ENCODE measurements around the gene TRIM47. TPM values are rescaled to one million over a fixed set of nuclear protein-coding genes. Genes with fewer than 3 reads are reported as not detected.

TRIM47 gene
- total RNA-seq, 1 experiment from 2014 or later = 6.9 TPM

DNA sequence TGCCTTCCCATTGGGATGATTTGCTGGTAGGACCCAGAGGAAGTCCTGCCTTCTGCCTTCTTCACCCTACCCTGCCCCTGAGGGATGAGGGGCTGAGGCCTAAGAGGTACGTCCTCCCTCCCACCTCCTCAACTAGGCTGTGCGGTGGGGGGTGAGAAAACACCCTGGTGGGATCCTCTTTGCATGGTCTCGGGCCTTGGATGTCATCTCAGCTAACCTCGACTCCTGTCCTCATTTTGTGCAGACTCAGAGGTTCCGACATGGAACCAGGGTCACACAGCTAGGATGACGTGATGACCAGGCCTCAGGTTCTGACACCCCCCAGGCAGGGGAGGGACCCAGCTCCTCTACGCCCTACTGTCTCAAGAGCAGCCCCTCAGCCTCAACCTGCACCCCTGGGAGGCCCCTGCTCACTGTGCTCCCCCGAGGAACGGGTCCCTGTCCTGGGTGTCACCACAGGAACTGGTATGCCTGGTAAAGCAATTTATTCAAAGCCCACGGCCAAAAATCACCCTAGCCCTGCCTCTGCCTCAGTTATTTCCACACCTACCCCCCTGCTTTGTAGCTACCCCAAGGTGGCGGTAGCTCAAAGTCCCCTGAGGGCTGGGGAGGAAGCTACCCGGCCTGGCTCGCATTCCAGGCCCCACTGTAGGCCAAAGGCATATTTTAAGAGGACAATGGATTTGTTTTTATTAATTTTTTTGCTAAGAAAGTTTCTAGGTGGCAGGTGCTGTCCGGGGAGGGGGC, 51.6 kb downstream of the TRIM47 start:
- no peak overlapping the region for H3K27ac ChIP-seq (ENCODE audit: insufficient read length, low read depth, low read length)
- no peaks in the 10 kb centered on the region for H3K27me3 ChIP-seq (ENCODE audit: insufficient read depth, low read length)
- H2BK20ac ChIP-seq (ENCODE audit: low read depth, low read length, poor library complexity, severe bottlenecking) = no peak overlapping the region
- H4K20me1 ChIP-seq (ENCODE audit: control insufficient read depth, insufficient read depth, insufficient read length) = no peaks in the 10 kb centered on the region
- TF ChIP-seq, protein P1, sequence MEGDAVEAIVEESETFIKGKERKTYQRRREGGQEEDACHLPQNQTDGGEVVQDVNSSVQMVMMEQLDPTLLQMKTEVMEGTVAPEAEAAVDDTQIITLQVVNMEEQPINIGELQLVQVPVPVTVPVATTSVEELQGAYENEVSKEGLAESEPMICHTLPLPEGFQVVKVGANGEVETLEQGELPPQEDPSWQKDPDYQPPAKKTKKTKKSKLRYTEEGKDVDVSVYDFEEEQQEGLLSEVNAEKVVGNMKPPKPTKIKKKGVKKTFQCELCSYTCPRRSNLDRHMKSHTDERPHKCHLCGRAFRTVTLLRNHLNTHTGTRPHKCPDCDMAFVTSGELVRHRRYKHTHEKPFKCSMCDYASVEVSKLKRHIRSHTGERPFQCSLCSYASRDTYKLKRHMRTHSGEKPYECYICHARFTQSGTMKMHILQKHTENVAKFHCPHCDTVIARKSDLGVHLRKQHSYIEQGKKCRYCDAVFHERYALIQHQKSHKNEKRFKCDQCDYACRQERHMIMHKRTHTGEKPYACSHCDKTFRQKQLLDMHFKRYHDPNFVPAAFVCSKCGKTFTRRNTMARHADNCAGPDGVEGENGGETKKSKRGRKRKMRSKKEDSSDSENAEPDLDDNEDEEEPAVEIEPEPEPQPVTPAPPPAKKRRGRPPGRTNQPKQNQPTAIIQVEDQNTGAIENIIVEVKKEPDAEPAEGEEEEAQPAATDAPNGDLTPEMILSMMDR (conservative IDR thresholded peaks at IDR 0.05) = no peak
- no peak overlapping the region for H3K9ac ChIP-seq (ENCODE audit: extremely low read depth, insufficient read length, low read length)
- Mint-ChIP-seq H3K4me1 (peaks cover 16 to 22% of the 10 kb centered on the region in 2 experiments), H3K4me3 (no peak overlapping the region), H3K36me3 (ENCODE audit: insufficient read depth in 1 of 3, low read depth in 3 of 3) (peaks cover 0 to 22% (median 22%) of the 10 kb centered on the region in 3 experiments; a peak in 6 of 7 replicates), H3K27me3 (ENCODE audit: low read depth) (no peaks in the 10 kb centered on the region), H3K27ac (peak overlapping the region; percentile 23 to 85 (median 78); a peak in 3 of 7 replicates), H3K9me3 (no peaks in the 10 kb centered on the region)
- H4K91ac ChIP-seq (ENCODE audit: insufficient read length, low read depth, low read length) = no peak overlapping the region
- H4K8ac ChIP-seq (replicated peaks; ENCODE audit: insufficient read length, low read depth, low read length) = no peak overlapping the region
- H3K23ac ChIP-seq (ENCODE audit: insufficient read length, low read depth, low read length) = no peak overlapping the region
- no peaks in the 10 kb centered on the region; the same call in 1 of the 2 replicates for H3K4me1 ChIP-seq (ENCODE audit: insufficient read depth, low read length)
- H3T11ph ChIP-seq (ENCODE audit: low read length) = no peak overlapping the region
- H2AK5ac ChIP-seq (ENCODE audit: insufficient read length, low read length) = no peak overlapping the region
- H3K79me1 ChIP-seq (ENCODE audit: insufficient read depth, low read depth, low read length, poor library complexity, severe bottlenecking) = no peaks in the 10 kb centered on the region
- H2BK120ac ChIP-seq (ENCODE audit: low read depth, low read length, poor library complexity, severe bottlenecking) = no peak overlapping the region
- H3K56ac ChIP-seq (ENCODE audit: insufficient read length, low read depth, low read length) = no peak overlapping the region
- H3K4me2 ChIP-seq (ENCODE audit: insufficient read depth, insufficient read length, low read length) = no peak overlapping the region
- no peak overlapping the region for H4K5ac ChIP-seq (ENCODE audit: insufficient read length, low read depth, low read length)
- no peak for DNase-seq
- no peak overlapping the region for H2BK5ac ChIP-seq (ENCODE audit: insufficient read length, low read length)
- no peak overlapping the region for H3K18ac ChIP-seq (ENCODE audit: insufficient read length, low read depth, low read length)
- no peak overlapping the region for H2BK12ac ChIP-seq (ENCODE audit: insufficient read length, low read depth, low read length)
- no peak overlapping the region for H3K14ac ChIP-seq (ENCODE audit: insufficient read depth, low read length)
- H3K23me2 ChIP-seq (ENCODE audit: insufficient read length, low read depth, low read length, poor library complexity, severe bottlenecking) = no peaks in the 10 kb centered on the region
- no CpG with 5 or more reads among the region's 14 CpGs for WGBS (ENCODE audit: extremely low coverage, insufficient read length, low lambda C conversion rate)
- H2BK15ac ChIP-seq (ENCODE audit: low read depth, low read length) = no peak overlapping the region
- H2AFZ ChIP-seq (ENCODE audit: low read length) = no peak overlapping the region
- no peak overlapping the region for H3K4ac ChIP-seq (ENCODE audit: low read depth, low read length)
- H3K79me2 ChIP-seq (ENCODE audit: insufficient read depth, low read length) = no peaks in the 10 kb centered on the region
- H3K9me3 ChIP-seq (ENCODE audit: control insufficient read depth, low read depth, low read length) = no peaks in the 10 kb centered on the region

All from H9 (cell line).